Activated naive CD4-positive, alpha-beta T cell treated with anti-CD3 and anti-CD28 coated beads, Interleukin-2, amount 10 ng/mL, durations not matched to agents 7 days and 5 days (primary cell): ENCODE data around the gene PAX2.

Experiments used
- CTCF ChIA-PET: fragments of 350-600 bp; sonication (Branson Sonifier 250); formaldehyde crosslinking; loops from one replicate; lab custom pipeline; 2021; ENCODE audit warnings: antibody characterized with exemption; lab: Charles Lee
- DNase-seq: peaks from one replicate; pipeline ENCODE4 v3.0.0-alpha.2; 2020
- H3K27ac Mint-ChIP-seq: one replicate; pipeline ENCODE4 v1.8.0; 2021; ENCODE audit warnings: mild to moderate bottlenecking, moderate library complexity, mixed read lengths
- H3K27me3 Mint-ChIP-seq: one replicate; pipeline ENCODE4 v1.8.0; 2021; ENCODE audit warnings: mild to moderate bottlenecking, mixed read lengths
- H3K36me3 Mint-ChIP-seq: one replicate; pipeline ENCODE4 v1.8.0; 2021; ENCODE audit warnings: mixed read lengths
- H3K4me1 Mint-ChIP-seq: one replicate; pipeline ENCODE4 v1.8.0; 2021; ENCODE audit warnings: mixed read lengths
- H3K4me3 Mint-ChIP-seq: one replicate; pipeline ENCODE4 v1.8.0; 2021; ENCODE audit warnings: mild to moderate bottlenecking, moderate library complexity, mixed read lengths
- H3K9me3 Mint-ChIP-seq: one replicate; pipeline ENCODE4 v1.8.0; 2021; ENCODE audit warnings: mixed read lengths

PAX2 gene

GRCh38 chr10:100769481-100769880, 24.1 kb downstream of the PAX2 start:
- CTCF ChIA-PET, result interaction anchor here (1.8 kb wide), 1 partner anchor 28 kb away, joined by 3 read pairs; no protein-coding TSS in a partner anchor
- Mint-ChIP-seq H3K4me1 (no peaks in the 10 kb centered on the region), H3K36me3 (no peaks in the 10 kb centered on the region), H3K4me3 (no peak overlapping the region), H3K27ac (no peak overlapping the region), H3K27me3 (peaks cover 48% of the 10 kb centered on the region), H3K9me3 (no peaks in the 10 kb centered on the region)
- no peak for DNase-seq

GRCh38 chr10:100773646-100774045, 28.3 kb downstream of the PAX2 start:
- Mint-ChIP-seq H3K36me3 (no peaks in the 10 kb centered on the region), H3K4me3 (no peak overlapping the region), H3K27ac (no peak overlapping the region), H3K9me3 (no peaks in the 10 kb centered on the region), H3K27me3 (peaks cover 67% of the 10 kb centered on the region), H3K4me1 (no peaks in the 10 kb centered on the region)
- DNase-seq, result no peak
- CTCF ChIA-PET, result no interaction called here

GRCh38 chr10:100774223-100774622, 28.8 kb downstream of the PAX2 start:
- H3K4me1 Mint-ChIP-seq, result no peaks in the 10 kb centered on the region
- H3K9me3 Mint-ChIP-seq, result no peaks in the 10 kb centered on the region
- H3K27me3 Mint-ChIP-seq, result peaks cover 73% of the 10 kb centered on the region
- no peak overlapping the region for H3K4me3 Mint-ChIP-seq
- H3K27ac Mint-ChIP-seq, result no peak overlapping the region
- H3K36me3 Mint-ChIP-seq, result no peaks in the 10 kb centered on the region
- CTCF ChIA-PET, result no interaction called here
- DNase-seq, result no peak

- CTCF ChIA-PET, result interaction anchor here (1.0 kb wide), 1 partner anchor 27 kb away, joined by 3 read pairs; no protein-coding TSS in a partner anchor
- Mint-ChIP-seq H3K9me3 (no peaks in the 10 kb centered on the region), H3K4me3 (no peak overlapping the region), H3K27me3 (peaks cover 77% of the 10 kb centered on the region), H3K27ac (no peak overlapping the region), H3K36me3 (no peaks in the 10 kb centered on the region), H3K4me1 (no peaks in the 10 kb centered on the region)
- no peak for DNase-seq
These were observed 29.5 kb downstream of the PAX2 start for GRCh38 chr10:100774876-100775275.

GRCh38 chr10:100775386-100775785, 30.0 kb downstream of the PAX2 start:
- Mint-ChIP-seq H3K9me3 (no peaks in the 10 kb centered on the region), H3K4me3 (no peak overlapping the region), H3K27me3 (peaks cover 77% of the 10 kb centered on the region), H3K4me1 (no peaks in the 10 kb centered on the region), H3K27ac (no peak overlapping the region), H3K36me3 (no peaks in the 10 kb centered on the region)
- CTCF ChIA-PET, result interaction anchor here (1.0 kb wide), 1 partner anchor 26 kb away, joined by 3 read pairs; no protein-coding TSS in a partner anchor
- no peak for DNase-seq

- H3K27me3 Mint-ChIP-seq, result peaks cover 80% of the 10 kb centered on the region
- H3K4me3 Mint-ChIP-seq, result no peak overlapping the region
- CTCF ChIA-PET, result interaction anchor here (1.0 kb wide), 1 partner anchor 26 kb away, joined by 3 read pairs; no protein-coding TSS in a partner anchor
- no peaks in the 10 kb centered on the region for H3K9me3 Mint-ChIP-seq
- H3K27ac Mint-ChIP-seq, result no peak overlapping the region
- H3K36me3 Mint-ChIP-seq, result no peaks in the 10 kb centered on the region
- H3K4me1 Mint-ChIP-seq, result no peaks in the 10 kb centered on the region
- DNase-seq, result no peak
These were observed 30.5 kb downstream of the PAX2 start for GRCh38 chr10:100775871-100776270.

- Mint-ChIP-seq H3K9me3 (no peaks in the 10 kb centered on the region), H3K4me3 (no peak overlapping the region), H3K27ac (no peak overlapping the region), H3K36me3 (no peaks in the 10 kb centered on the region), H3K27me3 (peaks cover 85% of the 10 kb centered on the region), H3K4me1 (no peaks in the 10 kb centered on the region)
- CTCF ChIA-PET, result no interaction called here
- no peak for DNase-seq
These were observed 31.3 kb downstream of the PAX2 start for GRCh38 chr10:100776671-100777070.

GRCh38 chr10:100779329-100779728, 33.9 kb downstream of the PAX2 start:
- H3K36me3 Mint-ChIP-seq, result no peaks in the 10 kb centered on the region
- H3K4me1 Mint-ChIP-seq, result no peaks in the 10 kb centered on the region
- no peak overlapping the region for H3K4me3 Mint-ChIP-seq
- H3K27me3 Mint-ChIP-seq, result peaks cover 89% of the 10 kb centered on the region
- H3K27ac Mint-ChIP-seq, result no peak overlapping the region
- no peak for DNase-seq
- CTCF ChIA-PET, result no interaction called here
- H3K9me3 Mint-ChIP-seq, result no peaks in the 10 kb centered on the region

- Mint-ChIP-seq H3K27ac (no peak overlapping the region), H3K4me3 (no peak overlapping the region), H3K4me1 (no peaks in the 10 kb centered on the region), H3K27me3 (peaks cover 87% of the 10 kb centered on the region), H3K9me3 (no peaks in the 10 kb centered on the region), H3K36me3 (no peaks in the 10 kb centered on the region)
- CTCF ChIA-PET, result no interaction called here
- DNase-seq, result no peak
These were observed 34.9 kb downstream of the PAX2 start for GRCh38 chr10:100780324-100780723.

- CTCF ChIA-PET, result no interaction called here
- H3K4me1 Mint-ChIP-seq, result no peaks in the 10 kb centered on the region
- H3K27me3 Mint-ChIP-seq, result peaks cover 83% of the 10 kb centered on the region
- no peaks in the 10 kb centered on the region for H3K9me3 Mint-ChIP-seq
- DNase-seq, result no peak
- no peak overlapping the region for H3K27ac Mint-ChIP-seq
- no peak overlapping the region for H3K4me3 Mint-ChIP-seq
- no peaks in the 10 kb centered on the region for H3K36me3 Mint-ChIP-seq
These were observed 35.8 kb downstream of the PAX2 start for GRCh38 chr10:100781145-100781665.

GRCh38 chr10:100782461-100783244, 37.3 kb downstream of the PAX2 start:
- no peak for DNase-seq
- Mint-ChIP-seq H3K4me1 (no peaks in the 10 kb centered on the region), H3K27ac (no peak overlapping the region), H3K4me3 (no peak overlapping the region), H3K36me3 (no peaks in the 10 kb centered on the region), H3K9me3 (no peaks in the 10 kb centered on the region), H3K27me3 (peaks cover 86% of the 10 kb centered on the region)
- CTCF ChIA-PET, result no interaction called here

GRCh38 chr10:100784126-100784525, 38.7 kb downstream of the PAX2 start:
- Mint-ChIP-seq H3K27me3 (peaks cover 86% of the 10 kb centered on the region), H3K36me3 (no peaks in the 10 kb centered on the region), H3K4me1 (no peaks in the 10 kb centered on the region), H3K4me3 (no peak overlapping the region), H3K9me3 (no peaks in the 10 kb centered on the region), H3K27ac (no peak overlapping the region)
- CTCF ChIA-PET, result interaction anchor here (1.4 kb wide), 1 partner anchor 12 kb away, joined by 4 read pairs; no protein-coding TSS in a partner anchor
- DNase-seq, result no peak

GRCh38 chr10:100786591-100786990, 41.2 kb downstream of the PAX2 start:
- Mint-ChIP-seq H3K4me1 (no peaks in the 10 kb centered on the region), H3K27ac (no peak overlapping the region), H3K4me3 (no peak overlapping the region), H3K36me3 (no peaks in the 10 kb centered on the region), H3K27me3 (peaks cover 81% of the 10 kb centered on the region), H3K9me3 (no peaks in the 10 kb centered on the region)
- CTCF ChIA-PET, result no interaction called here
- DNase-seq, result no peak

- H3K4me3 Mint-ChIP-seq, result no peak overlapping the region
- H3K36me3 Mint-ChIP-seq, result no peaks in the 10 kb centered on the region
- CTCF ChIA-PET, result no interaction called here
- H3K27ac Mint-ChIP-seq, result peak overlapping the region; percentile 25
- no peaks in the 10 kb centered on the region for H3K9me3 Mint-ChIP-seq
- peaks cover 74% of the 10 kb centered on the region for H3K27me3 Mint-ChIP-seq
- no peaks in the 10 kb centered on the region for H3K4me1 Mint-ChIP-seq
- no peak for DNase-seq
These were observed 42.9 kb downstream of the PAX2 start for GRCh38 chr10:100788002-100788903.
